ENCODE data around the gene ADAM19.

GRCh38 chr5:157524887-157525286 lies 50.7 kb downstream of the ADAM19 start:
- no peak for TF ChIP-seq EZH2 (IDR thresholded peaks at IDR 0.05; ENCODE audit: low read depth, unreplicated experiment)
- TF ChIP-seq CTCF (conservative IDR thresholded peaks at IDR 0.05; ENCODE audit: low read depth in 2 of 2), result no peak
- no peak for TF ChIP-seq EZH2phosphoT487 (IDR thresholded peaks at IDR 0.05; ENCODE audit: unreplicated experiment)
- TF ChIP-seq POLR2AphosphoS5 (IDR thresholded peaks at IDR 0.05; ENCODE audit: low read depth), result no peak
- no peak for TF ChIP-seq CREB1 (CRISPR knock-in tag; IDR thresholded peaks at IDR 0.05; ENCODE audit: low read depth)
- no peak for TF ChIP-seq NANOG (IDR thresholded peaks at IDR 0.05; ENCODE audit: borderline replicate concordance)
- no peak for TF ChIP-seq REST (IDR thresholded peaks at IDR 0.05; ENCODE audit: unreplicated experiment)
- TF ChIP-seq ZNF114 (CRISPR knock-in tag; IDR thresholded peaks at IDR 0.05), result no peak
- no peak for TF ChIP-seq JUNB (IDR thresholded peaks at IDR 0.05; ENCODE audit: unreplicated experiment)

Data from GM23338 (cell line).